ENCODE data around the gene MRPL37.
"Not testable (repeated sequence)": the region's sequence is repeated elsewhere in the genome, so short reads cannot be mapped to it uniquely, and the experiment has no call there.

Gene MRPL37

DNA sequence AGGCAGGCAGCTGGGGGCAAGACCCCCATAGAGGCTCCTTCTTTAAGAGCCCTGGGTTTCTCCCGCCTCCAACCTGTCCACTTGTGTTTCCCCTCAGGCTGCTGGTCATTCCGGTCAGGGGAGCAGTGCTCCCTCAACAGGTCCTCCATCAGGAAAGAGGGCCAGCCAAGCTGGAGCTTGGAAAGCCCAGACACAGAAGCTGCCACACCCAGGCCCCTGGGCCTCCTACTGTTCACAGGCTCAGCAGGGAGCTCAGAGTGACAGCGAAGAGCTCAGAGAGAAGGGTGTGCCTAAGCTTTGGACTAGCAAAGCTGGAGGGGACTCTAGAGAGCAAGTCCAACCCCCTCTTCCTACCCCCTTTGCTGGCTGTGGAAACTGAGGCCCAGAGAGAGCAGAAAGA, 36.9 kb upstream of the MRPL37 start:
- Histone ChIP-seq H3K4me3 (ENCODE audit: low read length) (no peak overlapping the region), H3K27me3 (ENCODE audit: low read depth, low read length) (no peaks in the 10 kb centered on the region), H3K4me1 (ENCODE audit: low read length) (no peaks in the 10 kb centered on the region), H3K36me3 (replicated peaks; ENCODE audit: low read depth, low read length) (no peaks in the 10 kb centered on the region), H3K9me3 (ENCODE audit: insufficient read depth, low read length) (no peaks in the 10 kb centered on the region), H4K20me1 (ENCODE audit: insufficient read depth, low read length) (no peaks in the 10 kb centered on the region), H3K9ac (ENCODE audit: low read length) (no peak overlapping the region), H3K4me2 (ENCODE audit: low read length) (no peak overlapping the region), H2AFZ (ENCODE audit: low read depth, low read length) (no peak overlapping the region), H3K79me2 (ENCODE audit: low read length) (no peaks in the 10 kb centered on the region), H3K27ac (ENCODE audit: low read length) (no peak overlapping the region)
- TF ChIP-seq EZH2phosphoT487 (IDR thresholded peaks at IDR 0.05; ENCODE audit: low read depth): no peak
- TF ChIP-seq, protein P1, sequence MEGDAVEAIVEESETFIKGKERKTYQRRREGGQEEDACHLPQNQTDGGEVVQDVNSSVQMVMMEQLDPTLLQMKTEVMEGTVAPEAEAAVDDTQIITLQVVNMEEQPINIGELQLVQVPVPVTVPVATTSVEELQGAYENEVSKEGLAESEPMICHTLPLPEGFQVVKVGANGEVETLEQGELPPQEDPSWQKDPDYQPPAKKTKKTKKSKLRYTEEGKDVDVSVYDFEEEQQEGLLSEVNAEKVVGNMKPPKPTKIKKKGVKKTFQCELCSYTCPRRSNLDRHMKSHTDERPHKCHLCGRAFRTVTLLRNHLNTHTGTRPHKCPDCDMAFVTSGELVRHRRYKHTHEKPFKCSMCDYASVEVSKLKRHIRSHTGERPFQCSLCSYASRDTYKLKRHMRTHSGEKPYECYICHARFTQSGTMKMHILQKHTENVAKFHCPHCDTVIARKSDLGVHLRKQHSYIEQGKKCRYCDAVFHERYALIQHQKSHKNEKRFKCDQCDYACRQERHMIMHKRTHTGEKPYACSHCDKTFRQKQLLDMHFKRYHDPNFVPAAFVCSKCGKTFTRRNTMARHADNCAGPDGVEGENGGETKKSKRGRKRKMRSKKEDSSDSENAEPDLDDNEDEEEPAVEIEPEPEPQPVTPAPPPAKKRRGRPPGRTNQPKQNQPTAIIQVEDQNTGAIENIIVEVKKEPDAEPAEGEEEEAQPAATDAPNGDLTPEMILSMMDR (IDR thresholded peaks at IDR 0.05; ENCODE audit: low read depth, low read length): no peak

DNA sequence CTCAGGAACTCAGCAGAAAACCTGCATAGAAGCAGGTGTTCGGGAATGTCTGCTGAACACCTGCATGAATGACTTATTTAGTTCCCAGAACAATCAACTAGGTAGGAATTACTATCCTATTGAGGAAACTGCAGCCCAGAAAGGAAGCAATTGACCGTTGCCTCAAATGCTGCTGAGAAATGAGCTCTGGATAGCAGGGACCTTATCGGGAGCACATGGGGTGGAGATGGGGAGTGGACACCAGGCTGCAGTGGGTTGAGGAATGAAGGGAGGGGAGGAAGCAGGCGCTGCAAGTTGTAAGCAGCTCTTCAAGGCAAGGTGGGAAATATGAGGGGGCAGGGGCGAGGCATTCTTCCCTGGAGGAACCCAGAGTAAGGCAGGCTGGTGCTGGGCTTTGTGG, 36.4 kb upstream of the MRPL37 start:
- Histone ChIP-seq H3K9me3 (ENCODE audit: insufficient read depth, low read length) (no peaks in the 10 kb centered on the region), H3K36me3 (replicated peaks; ENCODE audit: low read depth, low read length) (no peaks in the 10 kb centered on the region), H3K27ac (ENCODE audit: low read length) (no peak overlapping the region), H3K4me2 (ENCODE audit: low read length) (no peak overlapping the region), H2AFZ (ENCODE audit: low read depth, low read length) (no peak overlapping the region), H3K27me3 (ENCODE audit: low read depth, low read length) (no peaks in the 10 kb centered on the region), H3K4me3 (ENCODE audit: low read length) (no peak overlapping the region), H3K4me1 (ENCODE audit: low read length) (no peaks in the 10 kb centered on the region), H3K9ac (ENCODE audit: low read length) (no peak overlapping the region), H4K20me1 (ENCODE audit: insufficient read depth, low read length) (no peaks in the 10 kb centered on the region), H3K79me2 (ENCODE audit: low read length) (no peaks in the 10 kb centered on the region)
- no peak for TF ChIP-seq EZH2phosphoT487 (IDR thresholded peaks at IDR 0.05; ENCODE audit: low read depth)
- TF ChIP-seq, protein P1 (IDR thresholded peaks at IDR 0.05; ENCODE audit: low read depth, low read length): no peak

DNA sequence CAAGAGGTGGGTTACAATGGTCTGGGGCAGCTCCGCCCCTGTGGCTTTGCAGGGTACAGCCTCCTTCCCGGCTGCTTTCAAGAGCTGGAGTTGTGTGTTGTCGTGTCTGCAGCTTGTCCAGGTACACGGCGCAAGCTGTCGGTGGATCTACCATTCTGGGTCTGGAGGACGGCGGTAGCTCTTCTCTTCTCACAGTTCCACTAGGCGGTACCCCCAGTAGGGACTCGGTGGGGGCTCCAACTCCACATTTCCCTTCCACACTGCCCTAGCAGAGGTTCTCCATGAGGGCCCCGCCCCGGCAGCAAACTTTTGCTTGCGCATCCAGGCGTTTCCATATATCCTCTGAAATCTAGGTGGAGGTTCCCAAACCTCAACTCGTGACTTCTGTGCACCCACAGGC, 34.8 kb upstream of the MRPL37 start:
- no peaks in the 10 kb centered on the region for H3K36me3 ChIP-seq (replicated peaks; ENCODE audit: low read depth, low read length)
- no peaks in the 10 kb centered on the region for H3K9me3 ChIP-seq (ENCODE audit: insufficient read depth, low read length)
- no peaks in the 10 kb centered on the region for H3K4me1 ChIP-seq (ENCODE audit: low read length)
- H3K27me3 ChIP-seq (ENCODE audit: low read depth, low read length): no peaks in the 10 kb centered on the region
- H3K9ac ChIP-seq (ENCODE audit: low read length): no peak overlapping the region
- no peak overlapping the region for H3K4me3 ChIP-seq (ENCODE audit: low read length)
- no peak overlapping the region for H3K4me2 ChIP-seq (ENCODE audit: low read length)
- TF ChIP-seq, protein P1 (IDR thresholded peaks at IDR 0.05; ENCODE audit: low read depth, low read length): no peak
- no peak for TF ChIP-seq EZH2phosphoT487 (IDR thresholded peaks at IDR 0.05; ENCODE audit: low read depth)
- no peak overlapping the region for H2AFZ ChIP-seq (ENCODE audit: low read depth, low read length)
- H3K27ac ChIP-seq (ENCODE audit: low read length): no peak overlapping the region
- H4K20me1 ChIP-seq (ENCODE audit: insufficient read depth, low read length): no peaks in the 10 kb centered on the region
- H3K79me2 ChIP-seq (ENCODE audit: low read length): no peaks in the 10 kb centered on the region

DNA sequence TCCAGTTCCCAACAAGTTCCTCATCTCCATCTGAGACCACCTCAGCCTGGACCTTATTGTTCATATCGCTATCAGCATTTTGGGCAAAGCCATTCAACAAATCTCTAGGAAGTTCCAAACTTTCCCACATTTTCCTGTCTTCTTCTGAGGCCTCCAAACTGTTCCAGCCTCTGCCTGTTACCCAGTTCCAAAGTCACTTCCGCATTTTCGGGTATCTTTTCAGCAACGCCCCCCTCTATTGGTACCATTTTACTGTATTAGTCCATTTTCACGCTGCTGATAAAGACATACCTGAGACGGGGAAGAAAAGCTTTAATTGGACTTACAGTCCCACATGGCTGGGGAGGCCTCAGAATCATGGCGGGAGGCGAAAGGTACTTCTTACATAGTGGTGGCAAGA, 33.6 kb upstream of the MRPL37 start:
- not testable (repeated sequence) for H2AFZ ChIP-seq (ENCODE audit: low read depth, low read length); H3K27ac ChIP-seq (ENCODE audit: low read length); H3K27me3 ChIP-seq (ENCODE audit: low read depth, low read length); H3K9me3 ChIP-seq (ENCODE audit: insufficient read depth, low read length); H3K4me3 ChIP-seq (ENCODE audit: low read length); H3K4me2 ChIP-seq (ENCODE audit: low read length); H3K36me3 ChIP-seq (replicated peaks; ENCODE audit: low read depth, low read length); H3K79me2 ChIP-seq (ENCODE audit: low read length); H3K4me1 ChIP-seq (ENCODE audit: low read length); H3K9ac ChIP-seq (ENCODE audit: low read length); H4K20me1 ChIP-seq (ENCODE audit: insufficient read depth, low read length)

Measured in OCI-LY3 (cell line).